ENCODE measurements around the gene CAMTA1.
"Not testable (repeated sequence)": the region's sequence is repeated elsewhere in the genome, so short reads cannot be mapped to it uniquely, and the experiment has no call there.

Gene CAMTA1

GRCh38 chr1:7589080-7589735, 804.0 kb downstream of the CAMTA1 start:
- DNase-seq: no peak

- no peak for DNase-seq
Measured at GRCh38 chr1:7589774-7590425, 804.6 kb downstream of the CAMTA1 start.

GRCh38 chr1:7590426-7590790, 805.2 kb downstream of the CAMTA1 start:
- DNase-seq: no peak

GRCh38 chr1:7591565-7591964, 806.3 kb downstream of the CAMTA1 start:
- no peak for DNase-seq

- DNase-seq: no peak
Measured at GRCh38 chr1:7592120-7592798, 807.0 kb downstream of the CAMTA1 start.

- DNase-seq: no peak
Measured at GRCh38 chr1:7594002-7594713, 808.9 kb downstream of the CAMTA1 start.

- DNase-seq: no peak
Measured at GRCh38 chr1:7594714-7595295, 809.6 kb downstream of the CAMTA1 start.

GRCh38 chr1:7595336-7595735, 810.1 kb downstream of the CAMTA1 start:
- no peak for DNase-seq

GRCh38 chr1:7596126-7596965, 811.1 kb downstream of the CAMTA1 start:
- DNase-seq: no peak

- DNase-seq: not testable (repeated sequence)
Measured at GRCh38 chr1:7598058-7598457, 812.8 kb downstream of the CAMTA1 start.

GRCh38 chr1:7604906-7605305, 819.7 kb downstream of the CAMTA1 start:
- DNase-seq: not testable (repeated sequence)

- DNase-seq: no peak
Measured at GRCh38 chr1:7606096-7606495, 820.8 kb downstream of the CAMTA1 start.

GRCh38 chr1:7607097-7607496, 821.8 kb downstream of the CAMTA1 start:
- no peak for DNase-seq

GRCh38 chr1:7608628-7609305, 823.5 kb downstream of the CAMTA1 start:
- no peak for DNase-seq

- DNase-seq: no peak
Measured at GRCh38 chr1:7609311-7609994, 824.2 kb downstream of the CAMTA1 start.

- DNase-seq: no peak
Measured at GRCh38 chr1:7610106-7610731, 825.0 kb downstream of the CAMTA1 start.

- no peak for DNase-seq
Measured at GRCh38 chr1:7610936-7611335, 825.7 kb downstream of the CAMTA1 start.

- DNase-seq: no peak
Measured at GRCh38 chr1:7611421-7612010, 826.3 kb downstream of the CAMTA1 start.

GRCh38 chr1:7613106-7613850, 828.0 kb downstream of the CAMTA1 start:
- DNase-seq: no peak

Data from activated CD8-positive, alpha-beta memory T cell treated with anti-CD3 and anti-CD28 coated beads for 24 hours (primary cell).